HEK293 (cell line): ENCODE data around the gene R3HDM4.

ENCODE experiments used
- CTCF ChIA-PET: fragments of 350-600 bp; formaldehyde crosslinking; extraction: SDS; loops from one replicate; lab custom pipeline; 2021; ENCODE audit warnings: antibody characterized with exemption; lab: Yijun Ruan, JAX
- POLR2A ChIA-PET: fragments of 300-600 bp; formaldehyde crosslinking; extraction: SDS; loops from one replicate; lab custom pipeline; 2020; ENCODE audit warnings: antibody characterized with exemption, inconsistent platforms; lab: Yijun Ruan, JAX
- H3K27ac ChIP-seq: fragments of 200-500 bp; sonication (Bioruptor generic); 2 replicates; pipeline ENCODE4 v1.5.1; 2014; ENCODE audit warnings: low read depth, low read length, control low read depth, inconsistent platforms; ENCODE audit errors: extremely low read depth
- H3K36me3 ChIP-seq, 2 experiments: fragments of 200-500 bp in 1 of 2; sonication (Bioruptor generic) in 1 of 2; 1 replicate in 1 of 2; 2 replicates in 1 of 2; pipeline ENCODE4 v1.5.1; 2014 to 2017; ENCODE audit warnings: inconsistent platforms in 2 of 2, low read length in 2 of 2; ENCODE audit not compliant: control insufficient read depth in 2 of 2, insufficient read depth in 1 of 2
- H3K4me1 ChIP-seq: fragments of 200-500 bp; sonication (Bioruptor generic); 2 replicates; pipeline ENCODE4 v1.5.1; 2014; ENCODE audit warnings: mild to moderate bottlenecking, low read length, inconsistent platforms; ENCODE audit not compliant: control insufficient read depth, insufficient read depth
- H3K4me3 ChIP-seq: 2 replicates; pipeline ENCODE4 v1.5.1; 2011; ENCODE audit warnings: low read depth, mild to moderate bottlenecking, control low read depth, low read length, moderate library complexity
- H3K9me3 ChIP-seq: fragments of 200-500 bp; sonication (Bioruptor generic); 2 replicates; pipeline ENCODE4 v1.5.1; 2014; ENCODE audit warnings: low read depth, low read length, inconsistent platforms; ENCODE audit not compliant: control insufficient read depth, insufficient read depth
- AEBP2 ChIP-seq: fragments of 450-650 bp; formaldehyde crosslinking; IDR thresholded peaks from 2 replicates; pipeline ENCODE4 v1.5.1; 2016; ENCODE audit warnings: missing biosample characterization, missing genetic modification characterization, borderline replicate concordance
- KLF16 ChIP-seq: fragments of 450-650 bp; formaldehyde crosslinking; IDR thresholded peaks from 2 replicates; pipeline ENCODE4 v1.5.1; 2017; ENCODE audit warnings: missing biosample characterization, missing genetic modification characterization
- OVOL3 ChIP-seq: fragments of 450-650 bp; formaldehyde crosslinking; IDR thresholded peaks from 2 replicates; pipeline ENCODE4 v1.5.1; 2016; ENCODE audit warnings: missing biosample characterization, missing genetic modification characterization
- RBAK ChIP-seq: fragments of 450-650 bp; formaldehyde crosslinking; IDR thresholded peaks from 2 replicates; pipeline ENCODE4 v1.5.1; 2016; ENCODE audit warnings: missing biosample characterization, missing genetic modification characterization
- REST ChIP-seq: fragments of 450-650 bp; formaldehyde crosslinking; IDR thresholded peaks from 2 replicates; pipeline ENCODE4 v1.5.1; 2016; ENCODE audit warnings: missing biosample characterization, missing genetic modification characterization
- ZBTB20 ChIP-seq: fragments of 450-650 bp; formaldehyde crosslinking; IDR thresholded peaks from 2 replicates; pipeline ENCODE4 v1.5.1; 2016; ENCODE audit warnings: missing biosample characterization, missing genetic modification characterization
- ZFP37 ChIP-seq: fragments of 450-650 bp; formaldehyde crosslinking; IDR thresholded peaks from 2 replicates; pipeline ENCODE4 v1.5.1; 2016; ENCODE audit warnings: missing biosample characterization, missing genetic modification characterization
- ZNF211 ChIP-seq: fragments of 450-650 bp; formaldehyde crosslinking; IDR thresholded peaks from 2 replicates; pipeline ENCODE4 v1.5.1; 2016; ENCODE audit warnings: low read depth, missing biosample characterization, missing genetic modification characterization
- ZNF274 ChIP-seq, 2 experiments: fragments of 200-500 bp in 1 of 2; fragments of 450-650 bp in 1 of 2; sonication (Bioruptor generic) in 1 of 2; formaldehyde crosslinking in 1 of 2; IDR thresholded peaks; 2 replicates each; pipeline versions ENCODE4 v1.5.1 to v1.6.1; 2014 to 2016; ENCODE audit warnings: borderline replicate concordance in 1 of 2, inconsistent platforms in 1 of 2, low read length in 1 of 2, missing biosample characterization in 1 of 2, missing genetic modification characterization in 1 of 2
- ZNF521 ChIP-seq: fragments of 450-650 bp; formaldehyde crosslinking; IDR thresholded peaks from 2 replicates; pipeline ENCODE4 v1.5.1; 2017; ENCODE audit warnings: missing biosample characterization, mild to moderate bottlenecking, missing genetic modification characterization
- ZNF529 ChIP-seq: fragments of 450-650 bp; formaldehyde crosslinking; IDR thresholded peaks from 2 replicates; pipeline ENCODE4 v1.5.1; 2017; ENCODE audit warnings: missing genetic modification characterization, missing biosample characterization; ENCODE audit not compliant: insufficient replicate concordance
- ZNF558 ChIP-seq: fragments of 450-650 bp; formaldehyde crosslinking; IDR thresholded peaks from 2 replicates; pipeline ENCODE4 v1.5.1; 2016; ENCODE audit warnings: missing biosample characterization, missing genetic modification characterization
- ZNF624 ChIP-seq: fragments of 450-650 bp; formaldehyde crosslinking; IDR thresholded peaks from 2 replicates; pipeline ENCODE4 v1.5.1; 2017; ENCODE audit warnings: missing biosample characterization, missing genetic modification characterization
- ZNF670 ChIP-seq: fragments of 450-650 bp; formaldehyde crosslinking; IDR thresholded peaks from 2 replicates; pipeline ENCODE4 v1.5.1; 2016; ENCODE audit warnings: missing biosample characterization, missing genetic modification characterization, low read depth
- ZNF791 ChIP-seq: fragments of 450-650 bp; formaldehyde crosslinking; IDR thresholded peaks from 2 replicates; pipeline ENCODE4 v1.5.1; 2016; ENCODE audit warnings: missing biosample characterization, missing genetic modification characterization
- ZSCAN4 ChIP-seq: fragments of 450-650 bp; formaldehyde crosslinking; IDR thresholded peaks from 2 replicates; pipeline ENCODE4 v1.5.1; 2017; ENCODE audit warnings: missing biosample characterization, missing genetic modification characterization

Gene R3HDM4

GRCh38 chr19:955803-956765, 43.1 kb upstream of the R3HDM4 start:
- Histone ChIP-seq H3K4me1 (no peaks in the 10 kb centered on the region), H3K4me3 (no peak overlapping the region), H3K27ac (no peak overlapping the region), H3K9me3 (no peaks in the 10 kb centered on the region), H3K36me3 (peaks cover 0 to 12% of the 10 kb centered on the region in 2 experiments; a peak in 1 of 3 replicates)
- ChIA-PET CTCF (interaction anchor here (1.0 kb wide), 1 partner anchor 15 kb away, joined by 5 read pairs; no protein-coding TSS in a partner anchor), POLR2A (no interaction called here)
- TF ChIP-seq AEBP2 (tag by site-specific recombination) = no peak
- TF ChIP-seq ZBTB20 (tag by site-specific recombination) = no peak
- TF ChIP-seq ZNF521 (tag by site-specific recombination) = no peak
- TF ChIP-seq REST (tag by site-specific recombination) = no peak
- no peak for TF ChIP-seq RBAK (tag by site-specific recombination)
- no peak for TF ChIP-seq KLF16
- no peak for TF ChIP-seq ZNF274 (IDR thresholded peaks at IDR 0.05; ENCODE audit: low read length)
- TF ChIP-seq ZNF274 (tag by site-specific recombination; IDR thresholded peaks at IDR 0.05; ENCODE audit: borderline replicate concordance) = no peak
- TF ChIP-seq ZNF670 (tag by site-specific recombination) = no peak
- no peak for TF ChIP-seq OVOL3 (tag by site-specific recombination)
- no peak for TF ChIP-seq ZNF529 (tag by site-specific recombination)
- TF ChIP-seq ZSCAN4 (tag by site-specific recombination) = no peak
- no peak for TF ChIP-seq ZNF791 (tag by site-specific recombination)
- TF ChIP-seq ZFP37 (tag by site-specific recombination) = no peak
- no peak for TF ChIP-seq ZNF211 (tag by site-specific recombination)
- TF ChIP-seq ZNF558 (tag by site-specific recombination) = no peak
- TF ChIP-seq ZNF624 (tag by site-specific recombination) = no peak
